Femur (tissue), 1 donor: Measurements from ENCODE around the gene LTA.

Experiments used
- DNase-seq: peaks from one replicate; pipeline ENCODE4 v3.0.0-alpha.2; 2017

The LTA gene, protein sequence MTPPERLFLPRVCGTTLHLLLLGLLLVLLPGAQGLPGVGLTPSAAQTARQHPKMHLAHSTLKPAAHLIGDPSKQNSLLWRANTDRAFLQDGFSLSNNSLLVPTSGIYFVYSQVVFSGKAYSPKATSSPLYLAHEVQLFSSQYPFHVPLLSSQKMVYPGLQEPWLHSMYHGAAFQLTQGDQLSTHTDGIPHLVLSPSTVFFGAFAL

GRCh38 chr6:31572041-31572911 lies at the start of gene LTA:
TSS of gene LTA (plus strand) at chr6:31572289. CDS start at chr6:31572743, 454 bp downstream.
- DNase-seq, result no peak

DNA sequence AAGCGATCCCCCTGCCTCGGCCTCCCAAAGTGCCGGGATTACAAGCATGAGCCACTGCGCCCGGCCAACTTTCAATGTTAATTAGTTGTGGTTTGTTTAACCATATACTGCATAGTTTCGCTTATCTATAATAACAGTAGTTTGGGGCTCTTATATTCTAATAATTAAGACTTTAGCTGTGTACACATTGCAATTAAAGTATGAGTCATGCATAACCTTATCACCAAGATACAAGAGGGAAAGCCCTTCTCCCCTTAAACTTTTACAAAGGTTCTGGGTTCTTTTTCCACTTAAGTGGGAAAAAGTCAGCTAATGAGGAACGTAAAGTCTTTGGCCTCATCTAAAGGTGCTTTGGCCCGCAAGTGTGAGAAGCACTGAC lies 46.5 kb upstream of the LTA start:
- DNase-seq, result no peak

- no peak for DNase-seq
Observed at GRCh38 chr6:31525932-31526591, 46.0 kb upstream of the LTA start.

DNA sequence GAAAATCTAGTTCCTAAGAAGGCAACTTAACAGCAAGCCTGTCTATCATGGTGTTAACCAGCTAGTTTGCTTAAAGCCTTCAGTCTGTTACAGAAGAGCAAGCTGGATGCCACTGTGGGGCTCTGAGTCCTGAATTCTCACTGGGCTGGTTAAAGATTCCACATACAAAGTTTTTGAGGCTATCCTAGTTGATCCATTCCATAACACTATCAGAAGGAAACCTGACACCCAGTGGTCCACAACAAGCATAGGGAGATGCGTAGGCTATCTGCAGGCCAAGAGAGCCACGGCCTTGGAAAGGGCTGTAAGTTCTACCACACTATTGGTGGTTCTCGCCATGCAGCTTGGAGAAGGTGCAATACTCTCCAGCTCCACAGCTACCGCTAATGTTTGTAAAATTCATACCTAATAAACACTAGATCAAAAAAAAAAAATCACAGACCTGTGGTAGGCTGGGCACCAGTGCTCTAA lies 43.7 kb upstream of the LTA start:
- DNase-seq, result no peak

DNA sequence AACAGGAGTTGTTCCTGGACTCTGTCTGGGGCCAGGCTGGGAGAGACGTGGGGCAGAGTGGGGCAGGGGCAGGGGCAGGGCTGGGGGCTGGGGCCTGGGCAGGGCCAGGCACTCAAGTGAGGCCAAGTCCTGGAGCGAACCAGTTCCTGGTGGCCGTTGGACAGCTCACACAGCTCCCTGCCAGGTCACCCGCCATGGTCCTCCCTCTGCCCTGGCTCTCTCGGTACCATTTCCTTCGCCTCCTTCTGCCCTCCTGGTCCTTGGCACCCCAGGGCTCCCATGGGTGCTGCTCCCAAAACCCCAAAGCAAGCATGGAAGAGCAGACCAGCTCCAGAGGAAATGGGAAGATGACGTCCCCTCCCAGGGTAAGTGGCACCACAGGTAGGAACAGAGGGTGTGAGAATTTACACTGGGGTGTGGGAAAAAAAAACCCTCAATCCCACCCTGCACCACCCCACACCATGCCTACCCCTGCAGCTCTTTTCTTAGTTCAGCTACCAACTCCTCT lies 43.2 kb upstream of the LTA start, which contains the start of gene MCCD1:
Gene MCCD1, plus strand, starts transcription at position 142 of the 508 bp plus-strand sequence. Its CDS starts 53 bp downstream, at position 195.
- DNase-seq, result no peak

- peak; percentile 46 for DNase-seq
Observed at GRCh38 chr6:31529329-31530150, 42.5 kb upstream of the LTA start.

DNA sequence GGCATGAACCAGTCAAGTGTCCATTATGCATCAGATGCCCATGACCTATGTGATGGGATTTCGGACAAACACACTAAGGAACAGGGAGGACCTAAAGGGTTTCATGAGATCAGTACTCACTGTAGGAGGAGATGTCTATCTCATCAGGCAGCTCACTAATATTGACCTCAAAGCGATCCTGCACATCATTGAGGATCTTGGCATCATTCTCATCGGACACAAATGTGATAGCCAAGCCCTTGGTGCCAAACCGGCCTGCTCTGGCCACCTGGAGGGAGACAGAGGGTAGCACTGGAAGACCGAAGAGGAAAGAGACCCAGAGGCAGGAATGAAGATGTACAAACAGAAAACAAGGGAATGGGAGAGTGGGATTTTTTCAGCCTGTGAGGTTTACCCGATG lies 41.4 kb upstream of the LTA start:
- DNase-seq, result no peak

GRCh38 chr6:31531162-31531561 lies 40.9 kb upstream of the LTA start:
- DNase-seq, result no peak

GRCh38 chr6:31531771-31532643 lies 40.1 kb upstream of the LTA start:
- DNase-seq, result no peak

DNA sequence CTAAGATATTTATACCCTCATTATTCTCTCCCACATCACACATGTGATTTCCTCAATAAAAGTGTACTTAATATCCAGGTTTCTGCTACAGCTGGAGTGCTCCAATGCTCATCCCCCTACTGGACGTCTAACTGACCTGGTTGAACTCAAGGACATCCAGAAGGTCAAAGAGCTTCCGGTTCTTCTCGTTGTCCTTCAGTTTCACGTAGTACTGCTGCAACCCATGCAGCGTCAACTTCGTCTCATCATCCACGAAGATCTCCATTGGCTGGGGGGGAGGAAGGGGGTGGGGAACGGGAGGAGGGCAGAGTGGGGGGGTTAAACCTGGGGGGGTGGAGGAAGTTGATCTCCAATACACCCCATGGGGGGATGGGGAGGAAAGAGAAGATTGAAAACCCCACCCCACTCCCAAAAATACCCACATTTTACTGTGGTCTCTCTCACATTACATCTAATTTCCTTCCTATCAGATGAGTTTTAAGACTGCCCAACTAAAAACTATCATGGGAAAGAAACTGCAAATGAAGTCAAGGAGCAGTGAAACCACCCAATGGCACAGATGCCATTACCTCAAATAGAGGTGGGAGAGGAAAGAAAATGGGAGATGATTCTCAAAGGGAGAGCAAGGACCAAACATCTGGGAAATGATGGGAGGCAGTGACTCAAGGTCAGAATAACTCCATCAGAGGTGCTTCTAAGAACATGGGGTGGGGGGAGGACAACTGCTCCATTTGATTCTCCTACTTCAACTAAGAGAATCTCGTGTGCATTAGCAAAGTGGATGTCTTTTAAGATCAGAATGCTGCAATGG lies 39.2 kb upstream of the LTA start:
- no peak for DNase-seq

GRCh38 chr6:31533455-31533841 lies 38.6 kb upstream of the LTA start:
- no peak for DNase-seq

GRCh38 chr6:31534011-31534410 lies 38.1 kb upstream of the LTA start:
- DNase-seq, result no peak

DNA sequence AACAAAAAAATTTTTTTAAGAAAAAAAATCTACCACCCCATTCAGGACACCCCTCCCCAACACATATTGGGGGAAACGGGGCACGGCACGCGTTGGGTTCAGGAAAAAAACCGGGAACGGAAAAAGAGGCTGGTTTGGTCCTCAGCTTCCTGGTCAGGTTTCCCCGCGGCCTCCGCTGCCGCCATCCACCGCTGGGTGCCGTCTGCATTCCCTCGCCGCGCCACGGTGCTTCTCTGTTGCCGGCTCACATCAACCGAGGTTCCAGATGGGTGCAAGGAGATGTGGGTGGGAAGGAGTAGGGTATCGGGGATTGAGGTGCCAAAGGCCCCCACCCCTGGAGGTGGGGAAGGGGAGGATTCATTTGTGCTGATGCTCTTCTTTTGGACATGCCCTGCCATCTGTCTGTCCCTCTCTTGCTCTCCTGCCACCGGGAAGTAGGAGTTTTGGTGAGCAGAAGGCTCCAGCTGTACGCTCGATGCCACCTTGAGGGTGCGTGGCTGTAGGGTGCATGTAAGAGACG lies 37.5 kb upstream of the LTA start:
- no peak for DNase-seq

GRCh38 chr6:31535538-31536324 lies 36.4 kb upstream of the LTA start:
- DNase-seq, result no peak

- no peak for DNase-seq
Observed at GRCh38 chr6:31538805-31539400, 33.2 kb upstream of the LTA start.

DNA sequence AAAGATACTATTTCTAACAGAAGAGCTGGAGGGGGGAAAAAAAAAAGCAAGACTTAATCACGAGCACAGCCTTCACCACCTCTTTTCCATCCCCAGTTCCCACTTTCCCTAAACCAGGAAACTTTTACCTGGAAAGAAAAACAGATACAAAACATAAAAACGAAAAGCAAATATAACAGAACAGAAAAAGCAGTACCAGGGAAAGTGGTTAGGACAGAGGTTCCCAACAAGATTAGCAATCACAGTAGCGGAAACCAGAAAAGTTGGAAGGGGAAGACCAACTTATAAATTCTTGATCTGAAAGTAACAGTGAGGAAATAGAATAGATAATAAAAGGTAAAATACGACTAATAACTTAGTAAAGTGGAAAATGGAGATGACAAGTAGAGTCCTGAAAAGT lies 31.4 kb upstream of the LTA start:
- no peak for DNase-seq

GRCh38 chr6:31541059-31541657 lies 30.9 kb upstream of the LTA start:
- peak; percentile 61 for DNase-seq

DNA sequence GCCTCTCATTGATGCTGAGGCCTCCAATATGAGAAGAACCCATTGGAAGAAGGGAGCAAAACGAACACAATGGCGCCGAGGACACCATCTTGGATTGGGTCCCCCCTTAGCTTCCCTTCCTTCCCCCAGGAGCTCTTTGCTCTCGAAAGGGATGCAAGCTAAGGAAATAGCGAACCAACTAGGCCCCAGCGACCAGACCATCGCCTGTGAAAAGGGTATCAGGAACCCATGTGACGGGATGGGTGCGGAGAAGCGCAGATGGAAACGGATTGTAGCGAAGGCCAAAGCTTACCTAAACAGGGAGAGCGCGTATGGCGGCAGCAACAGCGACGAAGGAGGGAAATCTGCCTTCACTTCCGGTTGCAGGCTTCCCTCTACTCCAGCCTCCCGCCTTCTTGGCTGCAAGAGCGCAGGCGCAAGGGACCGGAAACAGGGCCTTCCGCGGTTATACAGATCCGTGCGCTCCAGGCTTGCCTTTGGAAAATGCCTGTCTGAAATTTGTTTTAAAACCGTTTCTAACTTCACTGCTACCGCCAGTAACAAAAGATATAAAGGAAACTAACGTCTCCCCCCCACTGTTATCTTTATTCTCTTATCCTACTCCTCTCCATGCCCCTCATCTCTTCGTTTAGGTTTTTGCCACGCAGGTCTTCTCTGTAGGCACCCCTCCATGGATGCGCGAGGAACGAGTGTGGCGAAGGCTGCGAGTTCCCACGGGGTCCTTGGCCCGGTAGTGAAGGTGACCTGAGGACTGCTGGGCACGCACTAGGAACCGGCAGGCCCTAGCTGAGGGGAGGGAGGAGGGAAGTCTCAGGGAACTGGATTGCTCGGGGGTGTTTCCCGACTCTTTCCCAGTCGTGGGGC lies 30.2 kb upstream of the LTA start, which contains the start of gene DDX39B:
Gene DDX39B, minus strand, starts transcription at position 346 of the 864 bp plus-strand sequence. CDS start 1,471 bp downstream, outside the sequence.
- peak; percentile 97 for DNase-seq
